Measurements from ENCODE around the gene PIK3C2G.
"Not testable (repeated sequence)": the region's sequence is repeated elsewhere in the genome, so short reads cannot be mapped to it uniquely, and the experiment has no call there.

PIK3C2G gene

GRCh38 chr12:18521461-18521860 lies 260.1 kb downstream of the PIK3C2G start:
- H3K9ac ChIP-seq (ENCODE audit: low read depth in 1 of 2, low read length in 2 of 2) = no peak overlapping the region
- H3K36me3 ChIP-seq (ENCODE audit: control insufficient read depth in 2 of 2, insufficient read depth in 2 of 2, low read length in 2 of 2) = no peaks in the 10 kb centered on the region
- H3K4me3 ChIP-seq (ENCODE audit: low read length in 2 of 2) = no peak overlapping the region
- H3K27me3 ChIP-seq (ENCODE audit: control insufficient read depth in 2 of 2, insufficient read depth in 2 of 2, low read length in 2 of 2) = no peaks in the 10 kb centered on the region
- H3K9me3 ChIP-seq (ENCODE audit: control insufficient read depth in 2 of 2, low read length in 2 of 2) = peaks cover 0 to 4% of the 10 kb centered on the region in 2 donors
- H3K4me1 ChIP-seq (ENCODE audit: control insufficient read depth in 2 of 2, insufficient read depth in 2 of 2, low read length in 2 of 2) = no peaks in the 10 kb centered on the region
- H3K27ac ChIP-seq (ENCODE audit: low read depth in 2 of 2, low read length in 2 of 2) = no peak overlapping the region

- Histone ChIP-seq H3K4me1 (ENCODE audit: control insufficient read depth in 2 of 2, insufficient read depth in 2 of 2, low read length in 2 of 2) (no peaks in the 10 kb centered on the region), H3K27me3 (ENCODE audit: control insufficient read depth in 2 of 2, insufficient read depth in 2 of 2, low read length in 2 of 2) (no peaks in the 10 kb centered on the region), H3K27ac (ENCODE audit: low read depth in 2 of 2, low read length in 2 of 2) (no peak overlapping the region), H3K36me3 (ENCODE audit: control insufficient read depth in 2 of 2, insufficient read depth in 2 of 2, low read length in 2 of 2) (no peaks in the 10 kb centered on the region), H3K9me3 (ENCODE audit: control insufficient read depth in 2 of 2, low read length in 2 of 2) (peaks cover 0 to 4% of the 10 kb centered on the region in 2 donors), H3K9ac (ENCODE audit: low read depth in 1 of 2, low read length in 2 of 2) (no peak overlapping the region), H3K4me3 (ENCODE audit: low read length in 2 of 2) (no peak overlapping the region)
Measured at GRCh38 chr12:18522806-18523205, 261.5 kb downstream of the PIK3C2G start.

GRCh38 chr12:18542497-18542896 lies 281.2 kb downstream of the PIK3C2G start:
- H3K27ac ChIP-seq (ENCODE audit: low read depth in 2 of 2, low read length in 2 of 2) = not testable (repeated sequence)

GRCh38 chr12:18546399-18546798 lies 285.1 kb downstream of the PIK3C2G start:
- no peak overlapping the region for H3K4me3 ChIP-seq (ENCODE audit: low read length in 2 of 2)
- no peaks in the 10 kb centered on the region for H3K4me1 ChIP-seq (ENCODE audit: control insufficient read depth in 2 of 2, insufficient read depth in 2 of 2, low read length in 2 of 2)
- no peaks in the 10 kb centered on the region for H3K9me3 ChIP-seq (ENCODE audit: control insufficient read depth in 2 of 2, low read length in 2 of 2)
- no peaks in the 10 kb centered on the region for H3K36me3 ChIP-seq (ENCODE audit: control insufficient read depth in 2 of 2, insufficient read depth in 2 of 2, low read length in 2 of 2)
- H3K27me3 ChIP-seq (ENCODE audit: control insufficient read depth in 2 of 2, insufficient read depth in 2 of 2, low read length in 2 of 2) = no peaks in the 10 kb centered on the region
- no peak overlapping the region for H3K27ac ChIP-seq (ENCODE audit: low read depth in 2 of 2, low read length in 2 of 2)
- H3K9ac ChIP-seq (ENCODE audit: low read depth in 1 of 2, low read length in 2 of 2) = no peak overlapping the region

More at GRCh38 chr12:18542497-18542896, 281.2 kb downstream of the PIK3C2G start:
- H3K9me3 ChIP-seq (ENCODE audit: control insufficient read depth in 2 of 2, low read length in 2 of 2); H3K9ac ChIP-seq (ENCODE audit: low read depth in 1 of 2, low read length in 2 of 2); H3K36me3 ChIP-seq (ENCODE audit: control insufficient read depth in 2 of 2, insufficient read depth in 2 of 2, low read length in 2 of 2); H3K4me1 ChIP-seq (ENCODE audit: control insufficient read depth in 2 of 2, insufficient read depth in 2 of 2, low read length in 2 of 2); H3K4me3 ChIP-seq (ENCODE audit: low read length in 2 of 2); H3K27me3 ChIP-seq (ENCODE audit: control insufficient read depth in 2 of 2, insufficient read depth in 2 of 2, low read length in 2 of 2): not testable (repeated sequence)

GRCh38 chr12:18549598-18549997 lies 288.3 kb downstream of the PIK3C2G start:
- Histone ChIP-seq H3K4me3 (ENCODE audit: low read length in 2 of 2) (no peak overlapping the region), H3K4me1 (ENCODE audit: control insufficient read depth in 2 of 2, insufficient read depth in 2 of 2, low read length in 2 of 2) (no peaks in the 10 kb centered on the region)

GRCh38 chr12:18551106-18551505 lies 289.8 kb downstream of the PIK3C2G start:
- H3K27me3 ChIP-seq (ENCODE audit: control insufficient read depth in 2 of 2, insufficient read depth in 2 of 2, low read length in 2 of 2) = no peaks in the 10 kb centered on the region
- H3K4me3 ChIP-seq (ENCODE audit: low read length in 2 of 2) = no peak overlapping the region
- H3K27ac ChIP-seq (ENCODE audit: low read depth in 2 of 2, low read length in 2 of 2) = no peak overlapping the region
- no peaks in the 10 kb centered on the region for H3K4me1 ChIP-seq (ENCODE audit: control insufficient read depth in 2 of 2, insufficient read depth in 2 of 2, low read length in 2 of 2)
- no peaks in the 10 kb centered on the region for H3K9me3 ChIP-seq (ENCODE audit: control insufficient read depth in 2 of 2, low read length in 2 of 2)
- H3K9ac ChIP-seq (ENCODE audit: low read depth in 1 of 2, low read length in 2 of 2) = no peak overlapping the region
- no peaks in the 10 kb centered on the region for H3K36me3 ChIP-seq (ENCODE audit: control insufficient read depth in 2 of 2, insufficient read depth in 2 of 2, low read length in 2 of 2)

More at GRCh38 chr12:18549598-18549997, 288.3 kb downstream of the PIK3C2G start:
- Histone ChIP-seq H3K9me3 (ENCODE audit: control insufficient read depth in 2 of 2, low read length in 2 of 2) (no peaks in the 10 kb centered on the region), H3K9ac (ENCODE audit: low read depth in 1 of 2, low read length in 2 of 2) (no peak overlapping the region), H3K36me3 (ENCODE audit: control insufficient read depth in 2 of 2, insufficient read depth in 2 of 2, low read length in 2 of 2) (no peaks in the 10 kb centered on the region), H3K27me3 (ENCODE audit: control insufficient read depth in 2 of 2, insufficient read depth in 2 of 2, low read length in 2 of 2) (no peaks in the 10 kb centered on the region), H3K27ac (ENCODE audit: low read depth in 2 of 2, low read length in 2 of 2) (no peak overlapping the region)

- no peaks in the 10 kb centered on the region for H3K4me1 ChIP-seq (ENCODE audit: control insufficient read depth in 2 of 2, insufficient read depth in 2 of 2, low read length in 2 of 2)
- no peaks in the 10 kb centered on the region for H3K36me3 ChIP-seq (ENCODE audit: control insufficient read depth in 2 of 2, insufficient read depth in 2 of 2, low read length in 2 of 2)
- no peaks in the 10 kb centered on the region for H3K27me3 ChIP-seq (ENCODE audit: control insufficient read depth in 2 of 2, insufficient read depth in 2 of 2, low read length in 2 of 2)
- no peak overlapping the region for H3K4me3 ChIP-seq (ENCODE audit: low read length in 2 of 2)
- H3K27ac ChIP-seq (ENCODE audit: low read depth in 2 of 2, low read length in 2 of 2) = no peak overlapping the region
- no peak overlapping the region for H3K9ac ChIP-seq (ENCODE audit: low read depth in 1 of 2, low read length in 2 of 2)
- no peaks in the 10 kb centered on the region for H3K9me3 ChIP-seq (ENCODE audit: control insufficient read depth in 2 of 2, low read length in 2 of 2)
Measured at GRCh38 chr12:18551701-18552100, 290.4 kb downstream of the PIK3C2G start.

GRCh38 chr12:18552829-18553228 lies 291.5 kb downstream of the PIK3C2G start:
- Histone ChIP-seq H3K4me1 (ENCODE audit: control insufficient read depth in 2 of 2, insufficient read depth in 2 of 2, low read length in 2 of 2) (no peaks in the 10 kb centered on the region), H3K36me3 (ENCODE audit: control insufficient read depth in 2 of 2, insufficient read depth in 2 of 2, low read length in 2 of 2) (no peaks in the 10 kb centered on the region), H3K27me3 (ENCODE audit: control insufficient read depth in 2 of 2, insufficient read depth in 2 of 2, low read length in 2 of 2) (no peaks in the 10 kb centered on the region), H3K27ac (ENCODE audit: low read depth in 2 of 2, low read length in 2 of 2) (no peak overlapping the region), H3K4me3 (ENCODE audit: low read length in 2 of 2) (no peak overlapping the region), H3K9me3 (ENCODE audit: control insufficient read depth in 2 of 2, low read length in 2 of 2) (no peaks in the 10 kb centered on the region), H3K9ac (ENCODE audit: low read depth in 1 of 2, low read length in 2 of 2) (no peak overlapping the region)

- Histone ChIP-seq H3K9ac (ENCODE audit: low read depth in 1 of 2, low read length in 2 of 2) (no peak overlapping the region), H3K4me1 (ENCODE audit: control insufficient read depth in 2 of 2, insufficient read depth in 2 of 2, low read length in 2 of 2) (no peaks in the 10 kb centered on the region), H3K27me3 (ENCODE audit: control insufficient read depth in 2 of 2, insufficient read depth in 2 of 2, low read length in 2 of 2) (no peaks in the 10 kb centered on the region), H3K4me3 (ENCODE audit: low read length in 2 of 2) (no peak overlapping the region), H3K27ac (ENCODE audit: low read depth in 2 of 2, low read length in 2 of 2) (no peak overlapping the region), H3K9me3 (ENCODE audit: control insufficient read depth in 2 of 2, low read length in 2 of 2) (no peaks in the 10 kb centered on the region), H3K36me3 (ENCODE audit: control insufficient read depth in 2 of 2, insufficient read depth in 2 of 2, low read length in 2 of 2) (no peaks in the 10 kb centered on the region)
Measured at GRCh38 chr12:18556161-18556560, 294.8 kb downstream of the PIK3C2G start.

GRCh38 chr12:18559242-18559641 lies 297.9 kb downstream of the PIK3C2G start:
- Histone ChIP-seq H3K9me3 (ENCODE audit: control insufficient read depth in 2 of 2, low read length in 2 of 2) (no peaks in the 10 kb centered on the region), H3K9ac (ENCODE audit: low read depth in 1 of 2, low read length in 2 of 2) (no peak overlapping the region), H3K4me3 (ENCODE audit: low read length in 2 of 2) (no peak overlapping the region), H3K27me3 (ENCODE audit: control insufficient read depth in 2 of 2, insufficient read depth in 2 of 2, low read length in 2 of 2) (no peaks in the 10 kb centered on the region), H3K4me1 (ENCODE audit: control insufficient read depth in 2 of 2, insufficient read depth in 2 of 2, low read length in 2 of 2) (no peaks in the 10 kb centered on the region), H3K27ac (ENCODE audit: low read depth in 2 of 2, low read length in 2 of 2) (no peak overlapping the region), H3K36me3 (ENCODE audit: control insufficient read depth in 2 of 2, insufficient read depth in 2 of 2, low read length in 2 of 2) (no peaks in the 10 kb centered on the region)

GRCh38 chr12:18562531-18562930 lies 301.2 kb downstream of the PIK3C2G start:
- H3K9me3 ChIP-seq (ENCODE audit: control insufficient read depth in 2 of 2, low read length in 2 of 2) = no peaks in the 10 kb centered on the region
- H3K4me3 ChIP-seq (ENCODE audit: low read length in 2 of 2) = no peak overlapping the region
- H3K36me3 ChIP-seq (ENCODE audit: control insufficient read depth in 2 of 2, insufficient read depth in 2 of 2, low read length in 2 of 2) = no peaks in the 10 kb centered on the region
- no peak overlapping the region for H3K9ac ChIP-seq (ENCODE audit: low read depth in 1 of 2, low read length in 2 of 2)
- H3K4me1 ChIP-seq (ENCODE audit: control insufficient read depth in 2 of 2, insufficient read depth in 2 of 2, low read length in 2 of 2) = no peaks in the 10 kb centered on the region
- H3K27ac ChIP-seq (ENCODE audit: low read depth in 2 of 2, low read length in 2 of 2) = no peak overlapping the region
- no peaks in the 10 kb centered on the region for H3K27me3 ChIP-seq (ENCODE audit: control insufficient read depth in 2 of 2, insufficient read depth in 2 of 2, low read length in 2 of 2)

Data from mucosa of rectum (tissue), 2 donors.